Measurements from ENCODE around the gene ERAL1. TPM values are rescaled to one million over a fixed set of nuclear protein-coding genes. Genes with fewer than 3 reads are reported as not detected.

ERAL1 gene
- 34.5 TPM for polyA plus RNA-seq (2013)

DNA sequence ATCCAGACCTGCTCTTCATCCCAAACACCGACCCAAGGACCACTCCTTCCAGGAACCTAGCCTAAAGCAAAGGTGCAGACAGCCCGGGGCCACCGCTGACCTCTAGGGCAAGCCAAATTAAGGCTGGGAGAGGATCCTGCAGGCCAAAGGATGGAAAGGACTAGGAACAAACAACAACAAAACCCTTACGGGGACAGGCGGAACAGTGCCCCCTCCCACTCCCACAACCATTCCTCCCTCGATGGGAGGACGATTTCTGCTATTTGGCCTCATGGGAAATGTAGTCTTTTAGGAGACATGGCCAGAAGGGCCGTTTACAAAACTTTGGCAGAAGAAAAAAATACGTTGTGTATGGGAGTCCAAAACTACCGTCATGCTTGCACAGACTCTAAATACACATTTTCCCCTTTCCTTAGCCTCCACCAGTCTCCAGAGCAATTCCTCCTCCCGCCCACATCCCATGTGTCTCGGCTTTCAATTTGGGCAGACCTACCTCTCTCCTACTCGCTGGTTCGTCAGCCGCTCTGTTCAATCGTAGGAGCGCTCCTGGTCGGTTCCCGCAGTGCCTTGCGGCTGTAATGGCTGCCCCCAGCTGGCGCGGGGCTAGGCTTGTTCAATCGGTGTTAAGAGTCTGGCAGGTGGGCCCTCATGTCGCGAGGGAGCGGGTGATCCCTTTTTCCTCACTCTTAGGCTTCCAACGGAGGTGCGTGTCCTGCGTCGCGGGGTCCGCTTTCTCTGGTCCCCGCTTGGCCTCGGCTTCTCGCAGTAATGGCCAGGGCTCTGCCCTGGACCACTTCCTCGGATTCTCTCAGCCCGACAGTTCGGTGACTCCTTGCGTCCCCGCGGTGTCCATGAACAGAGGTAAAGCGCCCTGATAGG is at the start of gene ERAL1:
Gene ERAL1, plus strand, starts transcription at position 560 of the 879 bp plus-strand sequence. Its CDS starts 19 bp downstream, at position 579.
- H3K27me3 ChIP-seq (replicated peaks in 2 of 5; ENCODE audit: control insufficient read depth in 4 of 5, insufficient read depth in 5 of 5, low read length in 4 of 5): no peaks in the 10 kb centered on the region
- under 1% methylated on average over 30 of the region's 42 CpGs for WGBS (ENCODE audit: insufficient coverage)
- CTCF ChIA-PET: interaction anchor here (0.6 kb wide), 1 partner anchor 184 kb away, joined by 3 read pairs; no protein-coding TSS in a partner anchor
- peaks cover 16 to 30% (median 24%) of the 10 kb centered on the region in 4 experiments for H3K36me3 ChIP-seq (ENCODE audit: control insufficient read depth in 4 of 4, insufficient read depth in 4 of 4, low read length in 3 of 4)
- H3K4me1 ChIP-seq (ENCODE audit: control extremely low read depth in 1 of 4, control insufficient read depth in 4 of 4, insufficient read depth in 4 of 4, low read length in 3 of 4): peaks cover 4 to 16% (median 13%) of the 10 kb centered on the region in 4 experiments
- H3K9me3 ChIP-seq (ENCODE audit: control extremely low read depth in 1 of 5, control insufficient read depth in 4 of 5, insufficient read depth in 2 of 5, low read depth in 1 of 5, low read length in 4 of 5): no peaks in the 10 kb centered on the region
- peak within 1 kb of the TSS; percentile 89 to 99 (median 95) for H3K4me3 ChIP-seq (ENCODE audit: control insufficient read depth in 1 of 7, extremely low read depth in 1 of 7, insufficient read depth in 4 of 7, low read depth in 2 of 7, low read length in 6 of 7)
- peak; percentile 79 to 90 (median 85) for DNase-seq
- POLR2A ChIA-PET: no interaction called here
- peak within 1 kb of the TSS; percentile 67 to 89 for H3K27ac ChIP-seq (ENCODE audit: insufficient read depth in 1 of 2, low read depth in 1 of 2, low read length in 2 of 2, poor library complexity in 1 of 2, severe bottlenecking in 2 of 2)

DNA sequence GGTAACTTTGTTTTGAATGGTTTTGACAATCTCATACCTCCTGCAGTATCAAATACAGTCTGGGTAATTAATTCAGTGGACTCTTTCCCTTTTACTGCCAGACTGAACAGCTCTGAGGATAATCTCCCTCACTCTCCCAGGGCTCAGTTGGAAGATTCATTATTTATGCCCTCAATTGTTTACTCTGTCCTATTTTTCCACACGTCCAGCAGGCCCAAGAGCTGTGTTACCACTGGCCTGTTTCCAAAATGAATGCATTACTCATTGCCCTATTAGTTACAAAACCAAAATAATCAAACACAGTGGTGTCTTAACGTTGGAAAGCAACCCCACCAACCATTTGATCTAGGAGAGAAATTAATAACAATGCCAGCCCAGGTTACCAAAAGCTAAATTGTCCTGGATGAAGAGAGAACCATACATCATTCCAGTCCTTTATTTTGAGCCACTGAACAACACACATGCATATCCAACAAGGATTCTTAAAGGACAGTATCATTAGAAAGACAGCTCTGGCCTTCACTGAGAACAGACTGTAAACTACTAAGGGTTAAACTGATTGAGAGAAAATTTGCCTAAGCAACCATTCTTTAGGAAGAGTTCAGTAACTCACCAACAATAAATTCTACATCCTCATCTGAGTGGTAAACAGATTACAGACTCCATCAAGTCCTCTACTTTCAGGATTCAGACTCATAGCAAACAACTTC is 46.7 kb upstream of the ERAL1 start:
- WGBS (ENCODE audit: insufficient coverage): 67% methylated on average over 2 of the region's 2 CpGs
- Histone ChIP-seq H3K4me3 (ENCODE audit: control insufficient read depth in 1 of 7, extremely low read depth in 1 of 7, insufficient read depth in 4 of 7, low read depth in 2 of 7, low read length in 6 of 7) (peak overlapping the region in 1 of 7 experiments; percentile 24), H3K27me3 (replicated peaks in 2 of 5; ENCODE audit: control insufficient read depth in 4 of 5, insufficient read depth in 5 of 5, low read length in 4 of 5) (no peaks in the 10 kb centered on the region), H3K27ac (ENCODE audit: insufficient read depth in 1 of 2, low read depth in 1 of 2, low read length in 2 of 2, poor library complexity in 1 of 2, severe bottlenecking in 2 of 2) (peak overlapping the region in 1 of 2 experiments; percentile 71), H3K36me3 (ENCODE audit: control insufficient read depth in 4 of 4, insufficient read depth in 4 of 4, low read length in 3 of 4) (peaks cover 3 to 18% (median 17%) of the 10 kb centered on the region in 4 experiments), H3K9me3 (ENCODE audit: control extremely low read depth in 1 of 5, control insufficient read depth in 4 of 5, insufficient read depth in 2 of 5, low read depth in 1 of 5, low read length in 4 of 5) (no peaks in the 10 kb centered on the region), H3K4me1 (ENCODE audit: control extremely low read depth in 1 of 4, control insufficient read depth in 4 of 4, insufficient read depth in 4 of 4, low read length in 3 of 4) (peaks cover 15 to 46% (median 28%) of the 10 kb centered on the region in 4 experiments)
- ChIA-PET CTCF (interaction anchor here (1.0 to 1.8 kb wide), 6 partner anchors 14 to 82 kb away, joined by 3 to 8 read pairs (median 4); partner anchors contain the start of gene TLCD1), POLR2A (interaction anchor here (1.0 to 1.2 kb wide), 2 partner anchors 11 to 15 kb away, joined by 3 to 4 read pairs; no protein-coding TSS in a partner anchor)
- no peak for DNase-seq

DNA sequence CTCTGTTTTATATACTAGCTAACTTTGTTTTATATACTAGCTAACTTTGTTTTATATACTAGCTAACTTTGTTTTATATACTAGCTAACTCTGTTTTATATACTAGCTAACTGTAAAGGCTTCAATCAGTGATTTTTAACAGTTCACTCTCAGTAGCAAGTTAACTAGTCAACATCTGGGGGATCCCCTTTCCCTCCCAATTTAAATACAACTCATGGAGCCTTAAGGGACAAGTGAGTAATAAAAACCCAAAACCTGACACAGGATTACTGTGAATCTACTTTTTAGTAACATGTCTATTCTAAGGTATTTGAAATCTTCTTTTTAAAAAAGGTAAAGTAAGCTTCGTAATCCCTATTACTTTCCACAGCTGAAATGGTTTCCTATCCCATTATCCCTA is 44.4 kb upstream of the ERAL1 start:
- POLR2A ChIA-PET: interaction anchor here (0.8 kb wide), 1 partner anchor 10 kb away, joined by 4 read pairs; no protein-coding TSS in a partner anchor
- CTCF ChIA-PET: interaction anchor here (0.6 to 2.2 kb wide), 10 partner anchors 17 to 97 kb away, joined by 3 to 11 read pairs (median 3); partner anchors contain the start of gene NEK8
- H3K27me3 ChIP-seq (replicated peaks in 2 of 5; ENCODE audit: control insufficient read depth in 4 of 5, insufficient read depth in 5 of 5, low read length in 4 of 5): no peaks in the 10 kb centered on the region
- no peak for DNase-seq
- H3K4me1 ChIP-seq (ENCODE audit: control extremely low read depth in 1 of 4, control insufficient read depth in 4 of 4, insufficient read depth in 4 of 4, low read length in 3 of 4): peaks cover 18 to 51% (median 31%) of the 10 kb centered on the region in 4 experiments
- H3K4me3 ChIP-seq (ENCODE audit: control insufficient read depth in 1 of 7, extremely low read depth in 1 of 7, insufficient read depth in 4 of 7, low read depth in 2 of 7, low read length in 6 of 7): no peak overlapping the region
- no CpG with 5 or more reads among the region's 1 CpG for WGBS (ENCODE audit: insufficient coverage)
- peaks cover 0 to 9% (median 5%) of the 10 kb centered on the region in 4 experiments for H3K36me3 ChIP-seq (ENCODE audit: control insufficient read depth in 4 of 4, insufficient read depth in 4 of 4, low read length in 3 of 4)
- no peak overlapping the region for H3K27ac ChIP-seq (ENCODE audit: insufficient read depth in 1 of 2, low read depth in 1 of 2, low read length in 2 of 2, poor library complexity in 1 of 2, severe bottlenecking in 2 of 2)
- H3K9me3 ChIP-seq (ENCODE audit: control extremely low read depth in 1 of 5, control insufficient read depth in 4 of 5, insufficient read depth in 2 of 5, low read depth in 1 of 5, low read length in 4 of 5): no peaks in the 10 kb centered on the region

DNA sequence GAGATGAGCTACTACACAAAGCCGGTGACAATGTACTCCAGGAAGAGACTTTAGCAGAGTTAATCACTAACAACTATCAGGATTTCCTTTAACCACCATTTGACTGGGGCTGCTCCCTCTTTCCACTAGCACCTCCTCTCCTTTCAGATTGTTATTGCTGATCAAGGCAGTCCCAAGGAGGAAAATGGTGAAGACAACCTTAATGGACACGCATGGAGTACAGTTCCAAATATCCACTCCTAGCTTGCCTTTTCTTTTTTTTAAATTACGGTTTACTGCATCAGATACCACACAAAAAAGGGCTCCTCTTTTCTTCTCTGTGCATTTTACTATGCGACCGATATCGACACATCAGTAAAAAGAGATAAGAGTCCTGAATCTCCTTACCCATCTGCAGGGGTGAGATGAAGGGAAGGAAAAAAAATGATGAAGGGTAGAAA is 43.1 kb upstream of the ERAL1 start:
- peak overlapping the region in 6 of 7 experiments; percentile 84 to 95 (median 90) for H3K4me3 ChIP-seq (ENCODE audit: control insufficient read depth in 1 of 7, extremely low read depth in 1 of 7, insufficient read depth in 4 of 7, low read depth in 2 of 7, low read length in 6 of 7)
- H3K27me3 ChIP-seq (replicated peaks in 2 of 5; ENCODE audit: control insufficient read depth in 4 of 5, insufficient read depth in 5 of 5, low read length in 4 of 5): no peaks in the 10 kb centered on the region
- no peaks in the 10 kb centered on the region for H3K36me3 ChIP-seq (ENCODE audit: control insufficient read depth in 4 of 4, insufficient read depth in 4 of 4, low read length in 3 of 4)
- 0% methylated on average over 1 of the region's 6 CpGs for WGBS (ENCODE audit: insufficient coverage)
- CTCF ChIA-PET: interaction anchor here (0.7 to 2.1 kb wide), 6 partner anchors 9 to 87 kb away, joined by 3 to 5 read pairs (median 4); no protein-coding TSS in a partner anchor
- H3K4me1 ChIP-seq (ENCODE audit: control extremely low read depth in 1 of 4, control insufficient read depth in 4 of 4, insufficient read depth in 4 of 4, low read length in 3 of 4): peaks cover 18 to 51% (median 31%) of the 10 kb centered on the region in 4 experiments
- H3K27ac ChIP-seq (ENCODE audit: insufficient read depth in 1 of 2, low read depth in 1 of 2, low read length in 2 of 2, poor library complexity in 1 of 2, severe bottlenecking in 2 of 2): peak overlapping the region; percentile 77 to 97
- peak; percentile 30 to 43 (median 33) for DNase-seq
- POLR2A ChIA-PET: interaction anchor here (0.6 to 2.3 kb wide), 4 partner anchors 15 to 138 kb away, joined by 3 to 15 read pairs (median 4); partner anchors contain the start of gene FAM222B
- no peaks in the 10 kb centered on the region for H3K9me3 ChIP-seq (ENCODE audit: control extremely low read depth in 1 of 5, control insufficient read depth in 4 of 5, insufficient read depth in 2 of 5, low read depth in 1 of 5, low read length in 4 of 5)

DNA sequence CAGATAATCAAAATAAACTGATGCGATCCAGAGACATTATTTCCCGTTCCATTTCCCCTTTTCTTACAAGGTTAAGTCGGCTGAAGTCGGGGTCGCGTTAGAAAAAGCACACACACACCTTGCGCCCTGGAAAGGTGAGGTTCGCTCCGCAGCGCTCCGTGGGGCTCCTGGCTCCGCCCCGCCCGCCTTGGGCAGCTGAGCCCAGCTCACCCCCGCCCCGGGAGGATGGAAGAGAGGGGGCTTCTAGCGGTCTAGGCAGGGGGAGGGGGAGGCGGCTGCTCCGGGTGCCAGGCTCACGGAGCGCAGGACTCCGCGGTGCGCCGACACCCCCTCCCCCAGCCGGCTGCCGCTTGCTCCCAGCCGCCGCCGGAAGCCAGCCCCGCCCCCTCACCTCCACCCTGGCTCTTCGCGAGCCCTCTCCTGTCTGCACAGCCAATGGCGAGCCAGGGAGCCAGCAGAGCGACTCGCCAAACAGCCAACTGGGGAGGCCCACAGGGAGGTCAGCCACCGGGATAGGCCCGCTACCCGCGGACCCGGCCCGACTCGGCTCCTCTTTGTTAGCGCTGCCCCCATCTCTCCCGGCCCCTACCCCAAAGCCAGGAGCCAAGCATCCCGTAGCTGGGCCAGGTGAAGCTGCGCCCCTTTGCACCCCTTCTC is 42.6 kb upstream of the ERAL1 start:
- H3K27ac ChIP-seq (ENCODE audit: insufficient read depth in 1 of 2, low read depth in 1 of 2, low read length in 2 of 2, poor library complexity in 1 of 2, severe bottlenecking in 2 of 2): peak overlapping the region; percentile 90 to 97
- peak; percentile 96 to 98 (median 98) for DNase-seq
- H3K4me1 ChIP-seq (ENCODE audit: control extremely low read depth in 1 of 4, control insufficient read depth in 4 of 4, insufficient read depth in 4 of 4, low read length in 3 of 4): peaks cover 18 to 51% (median 31%) of the 10 kb centered on the region in 4 experiments
- WGBS (ENCODE audit: insufficient coverage): 0% methylated on average over 31 of the region's 47 CpGs
- H3K27me3 ChIP-seq (replicated peaks in 2 of 5; ENCODE audit: control insufficient read depth in 4 of 5, insufficient read depth in 5 of 5, low read length in 4 of 5): no peaks in the 10 kb centered on the region
- H3K36me3 ChIP-seq (ENCODE audit: control insufficient read depth in 4 of 4, insufficient read depth in 4 of 4, low read length in 3 of 4): no peaks in the 10 kb centered on the region
- peak overlapping the region; percentile 82 to 95 (median 90) for H3K4me3 ChIP-seq (ENCODE audit: control insufficient read depth in 1 of 7, extremely low read depth in 1 of 7, insufficient read depth in 4 of 7, low read depth in 2 of 7, low read length in 6 of 7)
- CTCF ChIA-PET: interaction anchor here (1.1 to 2.1 kb wide), 6 partner anchors 10 to 87 kb away, joined by 3 to 6 read pairs (median 4); no protein-coding TSS in a partner anchor
- H3K9me3 ChIP-seq (ENCODE audit: control extremely low read depth in 1 of 5, control insufficient read depth in 4 of 5, insufficient read depth in 2 of 5, low read depth in 1 of 5, low read length in 4 of 5): no peaks in the 10 kb centered on the region
- POLR2A ChIA-PET: interaction anchor here (0.6 to 2.3 kb wide), 6 partner anchors 14 to 596 kb away, joined by 3 to 15 read pairs (median 4); partner anchors contain the start of genes FAM222B and FLOT2

All from common myeloid progenitor, CD34-positive (primary cell).